AG20443 (cell line): ENCODE results near the gene CCL28.

ENCODE experiments used
- DNase-seq: peaks from one replicate; pipeline ENCODE4 v3.0.0; 2012; ENCODE audit warnings: low spot score, mixed read lengths

Gene CCL28

GRCh38 chr5:43357067-43357466 is 55.1 kb downstream of the CCL28 start:
- no peak for DNase-seq

DNA sequence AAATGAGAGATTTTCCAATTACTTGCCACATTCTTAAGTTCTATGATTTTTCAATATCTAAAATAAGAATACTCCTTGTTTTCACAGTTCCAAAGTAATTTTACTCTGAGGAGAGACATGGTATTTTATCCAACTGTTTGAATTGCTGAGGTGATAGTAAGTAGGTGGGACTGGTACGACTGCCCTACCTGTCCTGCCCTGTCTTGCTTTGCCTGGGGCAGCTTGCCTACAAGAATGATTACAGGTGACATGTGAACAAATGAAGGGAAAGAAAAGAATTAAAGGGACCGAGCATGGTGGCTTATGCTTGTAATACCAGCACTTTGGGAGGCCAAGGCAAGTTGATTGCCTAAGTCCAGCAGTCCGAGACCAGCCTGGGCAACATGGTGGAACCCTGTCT is 57.4 kb downstream of the CCL28 start:
- no peak for DNase-seq

GRCh38 chr5:43353668-43354067 is 58.5 kb downstream of the CCL28 start:
- DNase-seq: no peak

DNA sequence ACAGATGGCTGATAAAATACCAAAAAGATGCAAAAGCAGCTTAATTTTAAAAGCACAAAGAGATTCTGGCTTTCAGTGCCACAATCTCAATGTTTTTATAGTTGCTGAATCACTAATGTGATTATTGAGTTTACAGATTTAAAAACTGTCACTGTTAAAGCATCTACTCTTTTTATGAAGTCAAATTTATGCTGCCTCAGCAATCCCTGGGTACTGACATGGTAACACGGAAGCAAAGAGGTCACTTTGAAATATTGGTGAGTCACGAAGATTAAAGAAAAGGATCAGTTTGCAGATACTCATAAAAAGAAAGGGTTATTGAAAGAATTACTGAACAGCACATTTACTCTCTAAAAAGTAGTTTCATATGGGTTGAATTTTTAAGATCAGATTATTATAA is 59.3 kb downstream of the CCL28 start:
- no peak for DNase-seq

GRCh38 chr5:43352131-43352530 is 60.1 kb downstream of the CCL28 start:
- no peak for DNase-seq

DNA sequence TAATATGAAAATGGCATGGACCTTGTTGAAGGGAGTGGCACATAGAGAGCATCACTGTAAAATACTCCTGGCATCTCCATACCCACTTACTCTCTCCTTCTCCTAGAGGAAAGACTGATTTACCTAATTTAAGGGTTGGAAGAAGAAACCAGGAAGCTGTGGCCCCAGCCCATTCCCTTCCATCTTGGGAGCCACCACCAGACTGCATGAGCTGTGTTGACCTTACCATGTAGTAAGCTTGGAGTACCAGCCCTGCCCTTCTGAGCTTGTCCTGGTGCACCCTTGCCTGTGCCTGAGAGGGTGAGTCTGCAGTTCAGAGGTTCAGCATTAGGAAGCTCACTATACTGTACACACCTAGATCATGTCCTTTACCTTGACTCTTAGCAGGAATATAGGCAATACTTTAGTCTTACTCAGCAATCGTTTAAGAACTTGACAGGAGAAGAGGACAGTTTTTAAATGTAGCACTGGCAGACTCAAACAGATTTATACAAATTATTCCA is 63.3 kb downstream of the CCL28 start:
- no peak for DNase-seq

DNA sequence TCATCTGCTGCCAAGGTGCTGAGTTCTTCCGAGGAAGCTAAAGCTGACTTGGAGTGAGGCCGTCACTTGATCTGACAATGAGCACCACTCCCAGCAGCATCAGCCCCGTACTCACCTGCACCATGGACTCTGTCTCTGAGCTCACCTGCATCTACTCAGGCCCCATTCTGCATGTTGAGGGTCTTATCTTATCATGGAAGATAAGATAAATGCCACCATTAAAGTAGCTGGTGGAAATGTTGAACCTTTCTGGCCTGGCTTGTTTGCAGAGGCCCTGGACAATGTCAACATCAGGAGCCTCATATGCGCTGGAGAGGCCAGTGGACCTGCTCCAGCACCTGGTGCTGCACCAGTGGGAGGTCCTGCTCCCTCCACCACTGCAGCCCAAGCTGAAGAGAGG is 64.0 kb downstream of the CCL28 start:
- DNase-seq: no peak

DNA sequence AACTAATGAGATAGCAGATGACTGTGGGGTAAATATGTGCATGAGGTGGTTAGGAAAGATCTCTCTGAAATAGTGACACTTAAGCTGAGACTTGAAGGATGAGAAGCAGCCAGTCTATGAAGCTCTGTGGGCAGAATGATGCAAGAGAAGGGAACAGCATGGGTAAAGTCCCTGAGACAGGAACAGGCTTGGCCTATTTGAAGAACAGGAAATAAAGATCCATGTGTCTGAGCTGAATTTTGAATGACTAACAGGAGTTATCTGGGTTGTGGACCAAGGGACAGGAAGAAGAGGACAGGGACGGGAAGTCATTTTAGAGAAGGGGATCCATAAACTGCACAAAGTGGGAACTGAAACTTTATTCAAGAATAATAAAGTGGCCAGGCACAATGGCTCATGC is 73.3 kb downstream of the CCL28 start:
- DNase-seq: no peak

GRCh38 chr5:43336159-43336558 is 76.0 kb downstream of the CCL28 start:
- DNase-seq: no peak

DNA sequence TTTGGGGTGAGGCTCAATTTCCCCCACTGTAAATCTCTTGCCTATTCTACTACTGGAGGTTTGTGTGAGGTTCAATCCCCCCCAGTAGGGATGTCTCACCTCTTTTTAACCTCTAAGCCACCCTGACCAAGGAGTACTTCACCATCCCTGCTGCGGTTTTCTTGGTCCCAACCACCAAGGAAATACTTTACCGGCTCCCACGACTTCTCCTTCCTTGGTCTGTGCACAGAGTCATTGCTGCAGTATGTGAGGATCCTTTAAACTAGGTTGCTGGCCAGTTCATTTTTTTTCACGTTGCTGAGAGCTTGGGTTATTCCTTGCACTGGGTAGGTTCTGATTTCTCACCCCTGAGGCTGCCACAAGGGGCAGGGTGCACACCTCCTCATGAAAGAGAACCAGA is 76.5 kb downstream of the CCL28 start:
- no peak for DNase-seq

DNA sequence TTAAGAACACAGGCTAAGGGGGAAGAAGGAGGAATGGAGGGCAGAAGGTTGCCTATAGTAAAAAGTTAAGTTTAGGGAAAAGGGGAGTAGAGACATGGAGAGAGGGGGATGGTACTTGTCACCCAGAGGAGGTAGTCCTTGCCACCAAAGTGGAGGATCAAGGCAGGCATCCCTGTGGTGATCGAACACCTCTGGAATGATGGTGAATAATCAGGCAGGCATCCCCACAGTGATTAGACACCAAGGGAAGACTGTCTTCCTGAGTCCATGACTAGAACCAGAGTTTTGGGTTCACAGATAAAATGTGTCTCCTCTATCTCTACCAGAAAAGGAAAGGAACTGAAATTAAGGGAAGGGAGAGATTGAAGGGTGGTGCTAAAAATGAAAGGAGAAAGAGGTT is 79.8 kb downstream of the CCL28 start:
- peak; percentile 22 for DNase-seq
